Transverse colon (tissue), 4 donors: Measurements from ENCODE around the gene CD7.
"Not testable (repeated sequence)": the region's sequence is repeated elsewhere in the genome, so short reads cannot be mapped to it uniquely, and the experiment has no call there.

Experiments used
- CTCF ChIP-seq, 5 experiments: fragments of 200-600 bp in 3 of 5; fragments of 450-650 bp in 2 of 5; sonication (generic) in 3 of 5; IDR thresholded peaks; 1 replicate in 2 of 5; 2 replicates in 3 of 5; pipeline ENCODE4 v1.5.1; 2016 to 2017; ENCODE audit warnings: antibody characterized with exemption in 5 of 5, inconsistent platforms in 3 of 5, mild to moderate bottlenecking in 2 of 5, moderate library complexity in 1 of 5
- EP300 ChIP-seq: sonication (generic); formaldehyde crosslinking; IDR thresholded peaks from one replicate; pipeline ENCODE4 v1.6.1; 2017; ENCODE audit warnings: antibody characterized with exemption, low read depth
- POLR2A ChIP-seq: fragments of 450-650 bp; IDR thresholded peaks from one replicate; pipeline ENCODE4 v1.6.1; 2016; ENCODE audit warnings: antibody characterized with exemption, mild to moderate bottlenecking, moderate library complexity
- POLR2AphosphoS5 ChIP-seq, 3 donors: sonication (generic); formaldehyde crosslinking; IDR thresholded peaks; one replicate each; pipeline ENCODE4 v1.6.1; 2016; ENCODE audit warnings: antibody characterized with exemption in 3 of 3

- not testable (repeated sequence) for TF ChIP-seq CTCF (IDR thresholded peaks at IDR 0.05); POLR2A; POLR2AphosphoS5 (IDR thresholded peaks at IDR 0.05); EP300
Observed at GRCh38 chr17:82359451-82360074, 42.2 kb upstream of the CD7 start.
